NT2/D1 (cell line): ENCODE measurements around the gene PKP4.

Experiments
- DNase-seq: peaks from one replicate; pipeline ENCODE4 v3.0.0-alpha.2; 2011; ENCODE audit warnings: low read depth, low spot score
- H3K27me3 ChIP-seq: 2 replicates; pipeline ENCODE4 v1.6.0; 2011; ENCODE audit warnings: mild to moderate bottlenecking; ENCODE audit not compliant: insufficient read length, insufficient read depth
- H3K36me3 ChIP-seq: 2 replicates; pipeline ENCODE4 v1.6.1; 2011; ENCODE audit warnings: mild to moderate bottlenecking, low read length, mixed read lengths; ENCODE audit not compliant: insufficient read depth, insufficient read length
- H3K4me1 ChIP-seq: 2 replicates; pipeline ENCODE4 v1.5.1; 2011; ENCODE audit not compliant: insufficient read depth, insufficient read length
- H3K4me3 ChIP-seq: 2 replicates; pipeline ENCODE4 v1.5.1; 2011; ENCODE audit warnings: low read depth; ENCODE audit not compliant: insufficient read length
- H3K9ac ChIP-seq: 2 replicates; pipeline ENCODE4 v1.6.0; 2011; ENCODE audit warnings: low read depth; ENCODE audit not compliant: insufficient read length
- H3K9me3 ChIP-seq: 2 replicates; pipeline ENCODE4 v1.5.1; 2011; ENCODE audit warnings: mild to moderate bottlenecking, low read length; ENCODE audit not compliant: insufficient read depth
- SUZ12 ChIP-seq: IDR thresholded peaks from 2 replicates; pipeline ENCODE4 v1.6.1; 2011; ENCODE audit not compliant: insufficient read length, insufficient read depth; ENCODE audit errors: extremely low read depth
- YY1 ChIP-seq: IDR thresholded peaks from 2 replicates; pipeline ENCODE4 v1.6.1; 2011; ENCODE audit not compliant: insufficient read length, insufficient read depth
- ZNF274 ChIP-seq: IDR thresholded peaks from 2 replicates; pipeline ENCODE4 v1.6.1; 2011; ENCODE audit warnings: mild to moderate bottlenecking, low read depth, low read length

The PKP4 gene, protein sequence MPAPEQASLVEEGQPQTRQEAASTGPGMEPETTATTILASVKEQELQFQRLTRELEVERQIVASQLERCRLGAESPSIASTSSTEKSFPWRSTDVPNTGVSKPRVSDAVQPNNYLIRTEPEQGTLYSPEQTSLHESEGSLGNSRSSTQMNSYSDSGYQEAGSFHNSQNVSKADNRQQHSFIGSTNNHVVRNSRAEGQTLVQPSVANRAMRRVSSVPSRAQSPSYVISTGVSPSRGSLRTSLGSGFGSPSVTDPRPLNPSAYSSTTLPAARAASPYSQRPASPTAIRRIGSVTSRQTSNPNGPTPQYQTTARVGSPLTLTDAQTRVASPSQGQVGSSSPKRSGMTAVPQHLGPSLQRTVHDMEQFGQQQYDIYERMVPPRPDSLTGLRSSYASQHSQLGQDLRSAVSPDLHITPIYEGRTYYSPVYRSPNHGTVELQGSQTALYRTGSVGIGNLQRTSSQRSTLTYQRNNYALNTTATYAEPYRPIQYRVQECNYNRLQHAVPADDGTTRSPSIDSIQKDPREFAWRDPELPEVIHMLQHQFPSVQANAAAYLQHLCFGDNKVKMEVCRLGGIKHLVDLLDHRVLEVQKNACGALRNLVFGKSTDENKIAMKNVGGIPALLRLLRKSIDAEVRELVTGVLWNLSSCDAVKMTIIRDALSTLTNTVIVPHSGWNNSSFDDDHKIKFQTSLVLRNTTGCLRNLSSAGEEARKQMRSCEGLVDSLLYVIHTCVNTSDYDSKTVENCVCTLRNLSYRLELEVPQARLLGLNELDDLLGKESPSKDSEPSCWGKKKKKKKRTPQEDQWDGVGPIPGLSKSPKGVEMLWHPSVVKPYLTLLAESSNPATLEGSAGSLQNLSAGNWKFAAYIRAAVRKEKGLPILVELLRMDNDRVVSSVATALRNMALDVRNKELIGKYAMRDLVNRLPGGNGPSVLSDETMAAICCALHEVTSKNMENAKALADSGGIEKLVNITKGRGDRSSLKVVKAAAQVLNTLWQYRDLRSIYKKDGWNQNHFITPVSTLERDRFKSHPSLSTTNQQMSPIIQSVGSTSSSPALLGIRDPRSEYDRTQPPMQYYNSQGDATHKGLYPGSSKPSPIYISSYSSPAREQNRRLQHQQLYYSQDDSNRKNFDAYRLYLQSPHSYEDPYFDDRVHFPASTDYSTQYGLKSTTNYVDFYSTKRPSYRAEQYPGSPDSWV

DNA sequence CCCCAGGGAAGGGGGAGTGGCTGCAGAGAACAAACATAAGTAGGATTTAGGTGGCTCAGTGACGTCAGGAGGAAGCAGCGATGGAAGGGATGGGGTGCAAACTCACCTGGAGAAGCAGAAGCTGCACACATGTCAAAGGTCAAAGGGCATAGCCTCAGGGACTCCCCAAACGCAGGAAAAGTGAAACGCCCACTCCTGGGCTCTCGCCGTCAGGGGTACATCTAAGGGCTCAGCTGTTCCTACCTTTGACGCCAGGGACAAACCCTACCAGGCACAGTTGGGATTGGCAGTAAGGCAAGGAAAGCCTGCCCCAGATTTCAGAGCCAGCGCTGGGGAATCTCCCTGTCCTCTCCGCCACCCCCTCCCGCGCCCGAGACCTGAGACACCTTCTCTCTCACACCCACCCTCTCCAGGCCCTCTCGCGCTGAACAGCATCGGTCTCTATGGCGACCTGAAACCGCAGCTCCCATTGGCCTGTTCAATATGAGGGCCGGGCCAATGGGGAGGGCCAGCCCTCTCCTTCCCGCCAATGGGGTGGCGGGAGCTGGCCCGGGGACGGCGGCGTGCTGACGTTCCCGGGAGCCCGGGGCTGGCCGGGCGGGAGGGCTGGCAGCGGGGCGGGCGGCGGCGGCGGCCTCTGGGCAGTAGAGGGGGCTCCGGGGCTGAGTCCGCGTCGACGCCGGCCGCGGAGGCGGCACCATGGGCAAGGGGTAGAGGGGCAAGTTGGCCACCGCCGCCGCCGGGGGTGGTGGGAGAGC lies at the start of gene PKP4, which contains the start of gene CCDC148:
Gene PKP4, plus strand, starts transcription at position 644 of the 758 bp plus-strand sequence. CDS start 76,233 bp downstream, outside the sequence.
Gene CCDC148, minus strand, starts transcription at position 445 of the 758 bp plus-strand sequence. Its CDS starts 314 bp downstream, at position 131.
- peak within 1 kb of the TSS; percentile 96 for H3K9ac ChIP-seq
- H3K4me3 ChIP-seq, result peak within 1 kb of the TSS; percentile 85
- H3K4me1 ChIP-seq, result no peaks in the 10 kb centered on the region

DNA sequence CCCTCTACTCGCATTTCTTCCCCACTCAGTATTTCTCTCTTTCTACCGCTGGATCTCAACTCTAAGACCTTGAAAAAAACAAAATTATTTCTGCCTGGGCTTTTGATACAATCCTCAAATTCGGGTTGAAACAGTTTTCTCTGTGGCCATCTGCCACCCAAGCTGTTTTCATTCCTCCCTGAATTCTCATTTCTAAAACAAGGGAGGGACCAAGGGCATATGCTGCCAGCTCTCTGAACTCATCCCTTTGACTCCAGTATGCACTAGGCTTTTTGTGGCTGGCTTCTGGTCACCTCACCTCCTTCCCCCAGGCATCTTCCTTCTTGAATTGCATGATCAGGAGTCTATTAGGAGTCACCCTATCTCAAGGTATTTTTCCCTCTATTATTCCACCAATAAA lies 49.7 kb upstream of the PKP4 start:
- TF ChIP-seq SUZ12 (no peak), YY1 (no peak), ZNF274 (no peak)
- no peak overlapping the region for H3K9ac ChIP-seq
- no peak for DNase-seq
- H3K4me1 ChIP-seq, result no peaks in the 10 kb centered on the region
- no peak overlapping the region for H3K4me3 ChIP-seq
- H3K27me3 ChIP-seq, result no peaks in the 10 kb centered on the region
- no peaks in the 10 kb centered on the region for H3K36me3 ChIP-seq
- peaks cover 18% of the 10 kb centered on the region for H3K9me3 ChIP-seq

More for the DNA sequence above, at the start of gene PKP4, which contains the start of gene CCDC148:
- Histone ChIP-seq H3K9me3 (no peaks in the 10 kb centered on the region), H3K27me3 (no peaks in the 10 kb centered on the region), H3K36me3 (no peaks in the 10 kb centered on the region)
- TF ChIP-seq SUZ12, result no peak
- DNase-seq, result peak; percentile 91

DNA sequence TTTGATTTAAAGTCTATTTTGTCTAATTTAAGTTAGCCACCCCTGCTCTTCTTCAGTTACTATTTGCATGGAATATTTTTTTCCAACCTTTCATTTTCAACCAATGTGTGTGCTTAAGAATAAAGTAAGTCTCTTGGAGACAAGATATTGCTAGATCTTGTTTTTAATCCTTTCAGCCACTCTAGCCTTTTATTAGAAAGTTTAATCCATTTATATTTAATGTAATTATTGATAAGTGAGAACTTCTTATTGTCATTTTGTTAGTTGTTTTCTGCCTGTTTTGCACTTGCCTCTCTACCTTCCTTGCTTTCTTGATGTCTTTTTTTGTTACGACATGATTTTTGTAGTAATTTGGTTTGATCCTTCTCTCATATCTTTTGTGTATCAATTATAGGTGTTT lies 46.6 kb upstream of the PKP4 start:
- no peaks in the 10 kb centered on the region for H3K4me1 ChIP-seq
- H3K4me3 ChIP-seq, result no peak overlapping the region
- no peak for DNase-seq
- H3K36me3 ChIP-seq, result no peaks in the 10 kb centered on the region
- H3K27me3 ChIP-seq, result no peaks in the 10 kb centered on the region
- no peak for TF ChIP-seq ZNF274
- TF ChIP-seq YY1, result no peak
- TF ChIP-seq SUZ12, result no peak
- peaks cover 19% of the 10 kb centered on the region for H3K9me3 ChIP-seq
- H3K9ac ChIP-seq, result no peak overlapping the region

GRCh38 chr2:158411748-158412147 lies 45.0 kb upstream of the PKP4 start:
- no peaks in the 10 kb centered on the region for H3K4me1 ChIP-seq
- H3K9ac ChIP-seq, result no peak overlapping the region
- DNase-seq, result no peak
- no peaks in the 10 kb centered on the region for H3K27me3 ChIP-seq
- H3K4me3 ChIP-seq, result no peak overlapping the region
- no peak for TF ChIP-seq YY1
- TF ChIP-seq ZNF274, result no peak
- no peak for TF ChIP-seq SUZ12
- H3K36me3 ChIP-seq, result no peaks in the 10 kb centered on the region
- H3K9me3 ChIP-seq, result peaks cover 28% of the 10 kb centered on the region

DNA sequence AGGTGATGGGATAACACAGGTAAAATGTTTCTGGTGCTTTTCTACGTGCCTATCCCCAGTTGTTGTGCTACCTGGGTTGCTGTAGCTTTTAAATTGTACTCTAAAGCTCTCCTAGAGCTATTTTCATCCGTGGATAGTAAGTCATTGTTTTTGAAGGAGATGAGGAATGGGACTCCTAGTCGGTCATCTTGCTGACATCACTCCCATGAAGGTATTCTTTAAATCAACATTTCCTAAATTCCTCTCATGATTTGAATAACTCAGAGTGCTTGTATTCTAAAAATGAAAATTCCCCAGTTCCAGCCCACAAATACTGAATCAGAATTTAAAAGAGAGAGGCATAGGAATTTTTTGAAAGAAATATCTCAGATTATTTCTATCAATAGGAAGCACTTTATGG lies 44.5 kb upstream of the PKP4 start:
- Histone ChIP-seq H3K4me3 (no peak overlapping the region), H3K9ac (no peak overlapping the region), H3K36me3 (no peaks in the 10 kb centered on the region), H3K27me3 (no peaks in the 10 kb centered on the region), H3K9me3 (peaks cover 28% of the 10 kb centered on the region), H3K4me1 (no peaks in the 10 kb centered on the region)
- TF ChIP-seq ZNF274 (no peak), SUZ12 (no peak), YY1 (no peak)
- no peak for DNase-seq

DNA sequence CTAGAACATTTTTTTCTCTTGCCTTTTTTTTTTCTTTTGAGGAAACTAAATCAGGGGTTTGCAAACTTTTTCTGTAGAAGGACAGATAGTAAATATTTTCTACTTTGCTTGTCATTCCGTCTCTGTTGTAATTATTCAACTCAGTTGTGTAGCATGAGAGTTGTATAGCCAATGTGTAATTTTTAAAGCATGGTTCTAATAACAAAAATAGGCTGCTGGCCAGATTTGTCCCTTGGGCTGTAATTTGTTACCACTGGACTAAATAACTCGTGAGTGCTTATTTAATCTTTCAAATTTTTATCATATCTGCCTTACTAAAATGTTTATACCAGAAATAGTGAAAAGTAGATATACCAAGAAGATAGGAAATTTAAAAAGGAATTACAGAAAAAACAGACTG lies 43.2 kb upstream of the PKP4 start:
- TF ChIP-seq ZNF274, result no peak
- no peak for TF ChIP-seq SUZ12
- no peak for TF ChIP-seq YY1
- no peak for DNase-seq

More for the DNA sequence above, 43.2 kb upstream of the PKP4 start:
- Histone ChIP-seq H3K9me3 (peaks cover 28% of the 10 kb centered on the region), H3K4me3 (no peak overlapping the region), H3K27me3 (no peaks in the 10 kb centered on the region), H3K4me1 (no peaks in the 10 kb centered on the region), H3K36me3 (no peaks in the 10 kb centered on the region), H3K9ac (no peak overlapping the region)
